ENCODE data around the gene TTC7B. TPM values are rescaled to one million over a fixed set of nuclear protein-coding genes. Genes with fewer than 3 reads are reported as not detected.

The TTC7B gene
- total and polyA plus RNA-seq, 10 of the 15 experiments (the other 5 are each of a cell fraction or from before 2014, with no cell fraction given), result under 0.01 to 1.1 (median 0.26) TPM; not detected in 2

- no peak for TF ChIP-seq BRCA1 (IDR thresholded peaks at IDR 0.05; ENCODE audit: low read depth, low read length)
- TF ChIP-seq RBBP5 (conservative IDR thresholded peaks at IDR 0.05), result no peak
- TF ChIP-seq ZNF207 (IDR thresholded peaks at IDR 0.05; ENCODE audit: borderline replicate concordance), result no peak
- no peak for TF ChIP-seq RCOR1 (conservative IDR thresholded peaks at IDR 0.05; ENCODE audit: low read depth, low read length)
- no peak for TF ChIP-seq NFIC (IDR thresholded peaks at IDR 0.05; ENCODE audit: low read depth, low read length)
Measured at GRCh38 chr14:90600619-90601018, 215.6 kb downstream of the TTC7B start (continued).

GRCh38 chr14:90599748-90600507, 216.3 kb downstream of the TTC7B start:
- Histone ChIP-seq H3K27me3 (replicated peaks in 1 of 2; ENCODE audit: control insufficient read depth in 2 of 2, insufficient read depth in 2 of 2, low read length in 1 of 2) (no peaks in the 10 kb centered on the region; a peak in 2 of 4 replicates), H3K4me2 (ENCODE audit: control insufficient read depth, insufficient read depth) (no peak overlapping the region), H3K4me1 (ENCODE audit: control insufficient read depth, insufficient read depth, low read length) (no peaks in the 10 kb centered on the region), H3K9me3 (replicated peaks; ENCODE audit: control insufficient read depth, insufficient read depth, low read length) (no peaks in the 10 kb centered on the region), H3K9ac (ENCODE audit: control insufficient read depth, insufficient read depth, low read length) (no peak overlapping the region), H3K79me2 (ENCODE audit: control insufficient read depth, insufficient read depth, low read length) (no peaks in the 10 kb centered on the region), H3K27ac (ENCODE audit: control insufficient read depth, insufficient read depth) (no peak overlapping the region), H3K4me3 (no peak overlapping the region), H4K20me1 (ENCODE audit: control insufficient read depth, insufficient read depth) (no peaks in the 10 kb centered on the region), H2AFZ (ENCODE audit: control insufficient read depth, low read depth, low read length) (no peak overlapping the region), H3K36me3 (ENCODE audit: control insufficient read depth in 2 of 2, insufficient read depth in 2 of 2, low read length in 1 of 2) (no peaks in the 10 kb centered on the region)
- BruUV-seq (replicated peaks), result no TSS peak
- ChIA-PET POLR2A (no interaction called here), SMC1A (ENCODE audit: uncharacterized antibody, unreplicated experiment) (no interaction called here), CTCF (no interaction called here), RAD21 (ENCODE audit: unreplicated experiment) (no interaction called here)
- FAIRE-seq (no peak), ATAC-seq (no peak), DNase-seq (ENCODE audit: low read depth, low spot score) (no peak)
- TF ChIP-seq EP300 (IDR thresholded peaks at IDR 0.05; ENCODE audit: borderline replicate concordance in 1 of 2, control insufficient read depth in 1 of 2, low read depth in 2 of 2, low read length in 2 of 2), result no peak
- TF ChIP-seq CBFB (IDR thresholded peaks at IDR 0.05; ENCODE audit: low read depth), result no peak
- TF ChIP-seq EGR1 (IDR thresholded peaks at IDR 0.05; ENCODE audit: borderline replicate concordance in 1 of 2, low read depth in 2 of 2, low read length in 2 of 2), result no peak
- no peak for TF ChIP-seq RBBP5 (conservative IDR thresholded peaks at IDR 0.05)
- intact Hi-C loops (cut with micrococcal nuclease; ENCODE audit: unreplicated experiment), result loop anchor here (10.0 kb wide), 1 partner anchor 175 kb away; no protein-coding TSS in a partner anchor
- in situ Hi-C loops (cut with MboI), result no loop called here
- WGBS (ENCODE audit: insufficient coverage, insufficient replicate concordance, low lambda C conversion rate, missing lambda C conversion rate), result 24% methylated on average over 12 of the region's 12 CpGs
